HL-60/S4 treated with retinoic acid at 250 ng/mL for 4 days and 3 days (cell line): ENCODE measurements around the gene IL20.
"Not testable (repeated sequence)": the region's sequence is repeated elsewhere in the genome, so short reads cannot be mapped to it uniquely, and the experiment has no call there.

ENCODE experiments used
- in situ Hi-C: fragments of 300-500 bp; cut with MboI; formaldehyde crosslinking; loops from 2 replicates; pipeline ENCODE4 v1.7.0; 2022; ENCODE audit warnings: low sequenced_read_pairs

Gene IL20

GRCh38 chr1:206841609-206842323 lies 23.7 kb upstream of the IL20 start:
- in situ Hi-C loops: no loop called here

GRCh38 chr1:206842854-206843253 lies 22.6 kb upstream of the IL20 start:
- in situ Hi-C loops: no loop called here

- in situ Hi-C loops: no loop called here
Observed at GRCh38 chr1:206843626-206844025, 21.8 kb upstream of the IL20 start.

- in situ Hi-C loops: no loop called here
Observed at GRCh38 chr1:206846487-206846886, 18.9 kb upstream of the IL20 start.

- in situ Hi-C loops: no loop called here
Observed at GRCh38 chr1:206847337-206847834, 18.0 kb upstream of the IL20 start.

GRCh38 chr1:206847946-206848345 lies 17.5 kb upstream of the IL20 start:
- in situ Hi-C loops: no loop called here

- in situ Hi-C loops: no loop called here
Observed at GRCh38 chr1:206850401-206850800, 15.0 kb upstream of the IL20 start.

- in situ Hi-C loops: no loop called here
Observed at GRCh38 chr1:206851341-206852010, 13.9 kb upstream of the IL20 start.

GRCh38 chr1:206852662-206853061 lies 12.8 kb upstream of the IL20 start:
- in situ Hi-C loops: not testable (repeated sequence)

GRCh38 chr1:206853696-206854095 lies 11.7 kb upstream of the IL20 start:
- in situ Hi-C loops: not testable (repeated sequence)

GRCh38 chr1:206854401-206855129 lies 10.9 kb upstream of the IL20 start:
- in situ Hi-C loops: no loop called here

- in situ Hi-C loops: no loop called here
Observed at GRCh38 chr1:206855859-206856258, 9.6 kb upstream of the IL20 start.

- in situ Hi-C loops: no loop called here
Observed at GRCh38 chr1:206856674-206857464, 8.6 kb upstream of the IL20 start.

- in situ Hi-C loops: no loop called here
Observed at GRCh38 chr1:206859082-206859521, 6.3 kb upstream of the IL20 start.

GRCh38 chr1:206860165-206860564 lies 5.3 kb upstream of the IL20 start:
- in situ Hi-C loops: no loop called here

- in situ Hi-C loops: no loop called here
Observed at GRCh38 chr1:206863266-206863665, 2.2 kb upstream of the IL20 start.

GRCh38 chr1:206866062-206866461 lies 639 bp downstream of the IL20 start:
- in situ Hi-C loops: no loop called here

- in situ Hi-C loops: no loop called here
Observed at GRCh38 chr1:206867239-206867638, 1.8 kb downstream of the IL20 start.

GRCh38 chr1:206867716-206868115 lies 2.3 kb downstream of the IL20 start:
- in situ Hi-C loops: no loop called here

- in situ Hi-C loops: no loop called here
Observed at GRCh38 chr1:206868264-206868663, 2.8 kb downstream of the IL20 start.

GRCh38 chr1:206872139-206872538 lies 6.7 kb downstream of the IL20 start:
- in situ Hi-C loops: no loop called here
